Stimulated activated CD4-positive, alpha-beta T cell treated with anti-CD3 and anti-CD28 coated beads, Interleukin-1b, Interleukin-23, amount 100 ng/mL, for 24 hours (primary cell): ENCODE data around the gene MXI1.

ENCODE experiments used
- DNase-seq, 4 experiments: peaks; one replicate each; pipeline ENCODE4 v3.0.0-alpha.2; 2020; ENCODE audit warnings: low read depth in 4 of 4, low spot score in 1 of 4

The MXI1 gene

GRCh38 chr10:110207011-110207804 is at the start of gene MXI1:
TSS of gene MXI1 (plus strand) at chr10:110207605. CDS start at chr10:110207809, 204 bp downstream.
- no peak for DNase-seq

GRCh38 chr10:110158051-110159005 is 49.1 kb upstream of the MXI1 start:
- DNase-seq: no peak

GRCh38 chr10:110160081-110160480 is 47.3 kb upstream of the MXI1 start:
- DNase-seq: no peak

- DNase-seq: no peak
Observed at GRCh38 chr10:110160522-110160921, 46.9 kb upstream of the MXI1 start.

GRCh38 chr10:110162741-110163145 is 44.7 kb upstream of the MXI1 start:
- DNase-seq: no peak

- no peak for DNase-seq
Observed at GRCh38 chr10:110163192-110163773, 44.1 kb upstream of the MXI1 start.

GRCh38 chr10:110163841-110164240 is 43.6 kb upstream of the MXI1 start:
- DNase-seq: no peak

- DNase-seq: no peak
Observed at GRCh38 chr10:110165239-110165638, 42.2 kb upstream of the MXI1 start.

- DNase-seq: no peak
Observed at GRCh38 chr10:110167149-110167548, 40.3 kb upstream of the MXI1 start.

- DNase-seq: no peak
Observed at GRCh38 chr10:110168601-110169481, 38.6 kb upstream of the MXI1 start.

GRCh38 chr10:110169586-110169985 is 37.8 kb upstream of the MXI1 start:
- DNase-seq: no peak

GRCh38 chr10:110170142-110170971 is 37.0 kb upstream of the MXI1 start:
- DNase-seq: no peak

GRCh38 chr10:110171032-110171431 is 36.4 kb upstream of the MXI1 start:
- DNase-seq: no peak

- DNase-seq: no peak
Observed at GRCh38 chr10:110172155-110172554, 35.2 kb upstream of the MXI1 start.

- no peak for DNase-seq
Observed at GRCh38 chr10:110174201-110174600, 33.2 kb upstream of the MXI1 start.

- no peak for DNase-seq
Observed at GRCh38 chr10:110174816-110175215, 32.6 kb upstream of the MXI1 start.

- DNase-seq: no peak
Observed at GRCh38 chr10:110175406-110175805, 32.0 kb upstream of the MXI1 start.

- DNase-seq: no peak
Observed at GRCh38 chr10:110176141-110177030, 31.0 kb upstream of the MXI1 start.

- DNase-seq: no peak
Observed at GRCh38 chr10:110179220-110179619, 28.2 kb upstream of the MXI1 start.
